H9 (cell line): ENCODE measurements around the gene CCDC150. TPM values are rescaled to one million over a fixed set of nuclear protein-coding genes. Genes with fewer than 3 reads are reported as not detected.

ENCODE experiments used
- DNase-seq: peaks from one replicate; pipeline ENCODE4 v3.0.0-alpha.2; 2017
- H2AFZ ChIP-seq: one replicate; pipeline ENCODE4 v1.6.1; 2013; ENCODE audit warnings: mild to moderate bottlenecking, low read length, control low read depth, moderate library complexity
- H2AK5ac ChIP-seq: 2 replicates; pipeline ENCODE4 v1.6.1; 2013; ENCODE audit warnings: low read length, control low read depth, mixed read lengths; ENCODE audit not compliant: insufficient read length
- H2BK120ac ChIP-seq: one replicate; pipeline ENCODE4 v1.6.1; 2013; ENCODE audit warnings: low read depth, mild to moderate bottlenecking, low read length, control low read depth, inconsistent platforms; ENCODE audit not compliant: poor library complexity, severe bottlenecking
- H2BK12ac ChIP-seq: 2 replicates; pipeline ENCODE4 v1.6.1; 2013; ENCODE audit warnings: low read length, control low read depth, mixed read lengths, low read depth; ENCODE audit not compliant: insufficient read length
- H2BK15ac ChIP-seq: 2 replicates; pipeline ENCODE4 v1.6.1; 2013; ENCODE audit warnings: low read depth, low read length, control low read depth
- H2BK20ac ChIP-seq: one replicate; pipeline ENCODE4 v1.6.1; 2013; ENCODE audit warnings: low read depth, mild to moderate bottlenecking, low read length, control low read depth, inconsistent platforms; ENCODE audit not compliant: poor library complexity, severe bottlenecking
- H2BK5ac ChIP-seq: 2 replicates; pipeline ENCODE4 v1.6.1; 2013; ENCODE audit warnings: low read length, control low read depth, mixed read lengths; ENCODE audit not compliant: insufficient read length
- H3K14ac ChIP-seq: 2 replicates; pipeline ENCODE4 v1.6.1; 2013; ENCODE audit warnings: low read length, control low read depth; ENCODE audit not compliant: insufficient read depth
- H3K18ac ChIP-seq: 2 replicates; pipeline ENCODE4 v1.6.1; 2013; ENCODE audit warnings: low read depth, mild to moderate bottlenecking, mixed read lengths, low read length, control low read depth; ENCODE audit not compliant: insufficient read length
- H3K23ac ChIP-seq: 2 replicates; pipeline ENCODE4 v1.6.1; 2013; ENCODE audit warnings: low read length, control low read depth, mixed read lengths, low read depth; ENCODE audit not compliant: insufficient read length
- H3K23me2 ChIP-seq: 2 replicates; pipeline ENCODE4 v1.6.1; 2013; ENCODE audit warnings: low read depth, mild to moderate bottlenecking, mixed read lengths, low read length, control low read depth; ENCODE audit not compliant: insufficient read length, poor library complexity, severe bottlenecking
- H3K27ac ChIP-seq: 2 replicates; pipeline ENCODE4 v1.5.1; 2013; ENCODE audit warnings: low read length, control low read depth, mixed read lengths, low read depth; ENCODE audit not compliant: insufficient read length
- H3K27me3 ChIP-seq: 2 replicates; pipeline ENCODE4 v1.6.1; 2013; ENCODE audit warnings: low read length, control low read depth, inconsistent platforms; ENCODE audit not compliant: insufficient read depth
- H3K4ac ChIP-seq: 2 replicates; pipeline ENCODE4 v1.6.1; 2013; ENCODE audit warnings: low read depth, mild to moderate bottlenecking, control low read depth, inconsistent platforms, low read length, moderate library complexity
- H3K4me1 ChIP-seq: 2 replicates; pipeline ENCODE4 v1.6.1; 2013; ENCODE audit warnings: low read length, control low read depth, inconsistent platforms; ENCODE audit not compliant: insufficient read depth
- H3K4me2 ChIP-seq: 2 replicates; pipeline ENCODE4 v1.6.1; 2013; ENCODE audit warnings: low read length, control low read depth, mixed read lengths; ENCODE audit not compliant: insufficient read length, insufficient read depth
- H3K56ac ChIP-seq: 2 replicates; pipeline ENCODE4 v1.6.1; 2013; ENCODE audit warnings: low read depth, mild to moderate bottlenecking, mixed read lengths, low read length, control low read depth; ENCODE audit not compliant: insufficient read length
- H3K79me1 ChIP-seq: 2 replicates; pipeline ENCODE4 v1.6.1; 2013; ENCODE audit warnings: low read depth, mild to moderate bottlenecking, moderate library complexity, low read length, control low read depth, inconsistent platforms; ENCODE audit not compliant: insufficient read depth, poor library complexity, severe bottlenecking
- H3K79me2 ChIP-seq: 2 replicates; pipeline ENCODE4 v1.6.1; 2013; ENCODE audit warnings: low read length, control low read depth, inconsistent platforms; ENCODE audit not compliant: insufficient read depth
- H3K9ac ChIP-seq: 2 replicates; pipeline ENCODE4 v1.6.1; 2013; ENCODE audit warnings: low read length, control low read depth, mixed read lengths; ENCODE audit not compliant: insufficient read length; ENCODE audit errors: extremely low read depth
- H3K9me3 ChIP-seq: one replicate; pipeline ENCODE4 v1.6.1; 2013; ENCODE audit warnings: low read depth, low read length, inconsistent platforms; ENCODE audit not compliant: control insufficient read depth
- H3T11ph ChIP-seq: one replicate; pipeline ENCODE4 v1.6.1; 2013; ENCODE audit warnings: mild to moderate bottlenecking, low read length, control low read depth, inconsistent platforms
- H4K20me1 ChIP-seq: one replicate; pipeline ENCODE4 v1.6.1; 2013; ENCODE audit not compliant: control insufficient read depth, insufficient read length, insufficient read depth
- H4K5ac ChIP-seq: 2 replicates; pipeline ENCODE4 v1.6.1; 2013; ENCODE audit warnings: low read depth, mild to moderate bottlenecking, mixed read lengths, low read length, control low read depth; ENCODE audit not compliant: insufficient read length
- H4K8ac ChIP-seq: replicated peaks from 2 replicates; pipeline ENCODE4 v1.6.1; 2013; ENCODE audit warnings: low read length, control low read depth, mixed read lengths, low read depth; ENCODE audit not compliant: insufficient read length
- H4K91ac ChIP-seq: 2 replicates; pipeline ENCODE4 v1.6.1; 2013; ENCODE audit warnings: low read depth, mild to moderate bottlenecking, moderate library complexity, mixed read lengths, low read length, control low read depth; ENCODE audit not compliant: insufficient read length
- H3K27ac Mint-ChIP-seq, 3 experiments: 2 replicates in 2 of 3; 3 replicates in 1 of 3; pipeline ENCODE4 v1.8.0; 2020 to 2021; ENCODE audit warnings: mixed read lengths in 3 of 3, mild to moderate bottlenecking in 1 of 3, moderate library complexity in 1 of 3
- H3K27me3 Mint-ChIP-seq: 2 replicates; pipeline ENCODE4 v1.8.0; 2021; ENCODE audit warnings: low read depth, mild to moderate bottlenecking, moderate library complexity, mixed read lengths
- H3K36me3 Mint-ChIP-seq, 3 experiments: 2 replicates in 2 of 3; 3 replicates in 1 of 3; pipeline ENCODE4 v1.8.0; 2020 to 2021; ENCODE audit warnings: low read depth in 3 of 3, mixed read lengths in 3 of 3; ENCODE audit not compliant: insufficient read depth in 1 of 3
- H3K4me1 Mint-ChIP-seq, 2 experiments: 2 replicates each; pipeline ENCODE4 v1.8.0; 2020; ENCODE audit warnings: mixed read lengths in 2 of 2
- H3K4me3 Mint-ChIP-seq, 2 experiments: 2 replicates in 1 of 2; 3 replicates in 1 of 2; pipeline ENCODE4 v1.8.0; 2020 to 2021; ENCODE audit warnings: mild to moderate bottlenecking in 2 of 2, mixed read lengths in 2 of 2, moderate library complexity in 1 of 2
- H3K9me3 Mint-ChIP-seq, 2 experiments: 2 replicates in 1 of 2; 3 replicates in 1 of 2; pipeline ENCODE4 v1.8.0; 2020; ENCODE audit warnings: mild to moderate bottlenecking in 2 of 2, mixed read lengths in 2 of 2, moderate library complexity in 1 of 2
- CTCF ChIP-seq: fragments of 200-600 bp; sonication (generic); conservative IDR thresholded peaks from 3 replicates; pipeline ENCODE4 v1.8.0; 2021; ENCODE audit warnings: antibody characterized with exemption, mild to moderate bottlenecking
- whole genome bisulfite sequencing: extraction: QIAGEN DNeasy Blood & Tissue Kit; methylation state at CpG from one replicate; pipeline ENCODE4 v1.1.7; 2013; ENCODE audit warnings: missing lambda C conversion rate, low lambda C conversion rate, mixed read lengths; ENCODE audit not compliant: insufficient read length; ENCODE audit errors: extremely low coverage; 5-methylcytosine and 5-hydroxymethylcytosine counted together
- total RNA-seq: library from RNA; stranded (reverse); gene quantifications from 2 replicates; pipeline ENCODE4 v1.2.1, GENCODE V29; 2021

The CCDC150 gene
- total RNA-seq, 1 experiment from 2014 or later = 26.2 TPM

- no peak overlapping the region for H2AFZ ChIP-seq
- no peak overlapping the region for H4K8ac ChIP-seq
- H3T11ph ChIP-seq = no peak overlapping the region
- Mint-ChIP-seq H3K9me3 (peaks cover 8 to 9% of the 10 kb centered on the region in 2 experiments), H3K4me3 (no peak overlapping the region), H3K27ac (no peak overlapping the region), H3K4me1 (no peaks in the 10 kb centered on the region), H3K27me3 (no peaks in the 10 kb centered on the region), H3K36me3 (peaks cover 37 to 70% (median 61%) of the 10 kb centered on the region in 3 experiments)
- H3K79me1 ChIP-seq = no peaks in the 10 kb centered on the region
- no peak overlapping the region for H3K4ac ChIP-seq
- WGBS = no CpG with 5 or more reads among the region's 2 CpGs
- no peaks in the 10 kb centered on the region for H3K79me2 ChIP-seq
- no peak overlapping the region for H3K4me2 ChIP-seq
- H3K14ac ChIP-seq = no peak overlapping the region
- H4K5ac ChIP-seq = no peak overlapping the region
- H2AK5ac ChIP-seq = no peak overlapping the region
- no peak overlapping the region for H2BK12ac ChIP-seq
- H3K9me3 ChIP-seq = no peaks in the 10 kb centered on the region
- no peak overlapping the region for H3K9ac ChIP-seq
- H2BK15ac ChIP-seq = no peak overlapping the region
- H3K27ac ChIP-seq = no peak overlapping the region
- no peak overlapping the region for H3K18ac ChIP-seq
- H3K56ac ChIP-seq = no peak overlapping the region
- H3K23ac ChIP-seq = no peak overlapping the region
- H4K91ac ChIP-seq = no peak overlapping the region
- H4K20me1 ChIP-seq = no peaks in the 10 kb centered on the region
- H2BK5ac ChIP-seq = no peak overlapping the region
- TF ChIP-seq CTCF = no peak
- no peaks in the 10 kb centered on the region for H3K4me1 ChIP-seq
- H2BK120ac ChIP-seq = no peak overlapping the region
- no peaks in the 10 kb centered on the region for H3K27me3 ChIP-seq
- no peaks in the 10 kb centered on the region for H3K23me2 ChIP-seq
- DNase-seq = no peak
- H2BK20ac ChIP-seq = no peak overlapping the region
These were observed 42.0 kb downstream of the CCDC150 start for GRCh38 chr2:196681510-196681909.
